NAMALWA (cell line): Measurements from ENCODE around the gene DSG2.

Source experiments
- DNase-seq: peaks from one replicate; pipeline ENCODE4 v3.0.0-alpha.2; 2015; ENCODE audit warnings: low spot score

Gene DSG2

DNA sequence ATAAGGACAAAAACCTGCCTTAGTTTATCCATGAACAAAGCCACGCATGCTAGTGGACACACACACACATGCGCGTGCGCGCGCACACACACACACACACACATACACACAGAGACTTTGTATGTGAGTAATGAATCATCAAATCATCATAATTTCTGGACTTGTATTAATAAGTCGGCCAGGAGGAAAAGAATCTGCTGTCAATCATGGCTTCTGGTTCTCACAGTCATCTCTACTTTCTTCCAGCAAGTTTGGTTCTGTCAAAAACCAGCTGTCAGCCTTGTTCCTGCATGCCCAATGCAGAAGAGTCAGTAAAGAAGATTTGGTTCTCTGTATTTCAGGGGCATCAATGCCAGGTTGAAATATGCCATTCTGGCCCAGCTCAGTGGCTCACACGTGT lies 92.6 kb downstream of the DSG2 start:
- no peak for DNase-seq

DNA sequence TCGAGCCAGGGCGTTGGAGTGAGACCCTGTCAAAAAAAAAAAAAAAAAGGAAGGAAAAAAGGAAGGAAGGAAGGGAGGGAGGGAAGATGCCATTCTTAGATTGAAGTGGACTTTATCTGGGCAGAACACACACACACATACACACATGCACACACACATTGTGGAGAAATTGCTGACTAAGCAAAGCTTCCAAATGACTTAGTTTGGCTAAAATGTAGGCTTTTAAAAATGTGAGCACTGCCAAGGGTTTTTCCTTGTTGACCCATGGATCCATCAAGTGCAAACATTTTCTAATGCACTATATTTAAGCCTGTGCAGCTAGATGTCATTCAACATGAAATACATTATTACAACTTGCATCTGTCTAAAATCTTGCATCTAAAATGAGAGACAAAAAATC lies 93.1 kb downstream of the DSG2 start:
- no peak for DNase-seq

DNA sequence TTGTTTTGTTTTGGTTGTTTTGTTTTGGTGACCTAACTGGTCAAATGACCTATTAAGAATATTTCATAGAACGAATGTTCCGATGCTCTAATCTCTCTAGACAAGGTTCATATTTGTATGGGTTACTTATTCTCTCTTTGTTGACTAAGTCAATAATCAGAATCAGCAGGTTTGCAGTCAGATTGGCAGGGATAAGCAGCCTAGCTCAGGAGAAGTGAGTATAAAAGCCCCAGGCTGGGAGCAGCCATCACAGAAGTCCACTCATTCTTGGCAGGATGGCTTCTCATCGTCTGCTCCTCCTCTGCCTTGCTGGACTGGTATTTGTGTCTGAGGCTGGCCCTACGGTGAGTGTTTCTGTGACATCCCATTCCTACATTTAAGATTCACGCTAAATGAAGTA lies 93.7 kb downstream of the DSG2 start, which contains the start of gene TTR:
Gene TTR, plus strand, starts transcription at position 250 of the 400 bp plus-strand sequence. Its CDS starts 26 bp downstream, at position 276.
- no peak for DNase-seq

DNA sequence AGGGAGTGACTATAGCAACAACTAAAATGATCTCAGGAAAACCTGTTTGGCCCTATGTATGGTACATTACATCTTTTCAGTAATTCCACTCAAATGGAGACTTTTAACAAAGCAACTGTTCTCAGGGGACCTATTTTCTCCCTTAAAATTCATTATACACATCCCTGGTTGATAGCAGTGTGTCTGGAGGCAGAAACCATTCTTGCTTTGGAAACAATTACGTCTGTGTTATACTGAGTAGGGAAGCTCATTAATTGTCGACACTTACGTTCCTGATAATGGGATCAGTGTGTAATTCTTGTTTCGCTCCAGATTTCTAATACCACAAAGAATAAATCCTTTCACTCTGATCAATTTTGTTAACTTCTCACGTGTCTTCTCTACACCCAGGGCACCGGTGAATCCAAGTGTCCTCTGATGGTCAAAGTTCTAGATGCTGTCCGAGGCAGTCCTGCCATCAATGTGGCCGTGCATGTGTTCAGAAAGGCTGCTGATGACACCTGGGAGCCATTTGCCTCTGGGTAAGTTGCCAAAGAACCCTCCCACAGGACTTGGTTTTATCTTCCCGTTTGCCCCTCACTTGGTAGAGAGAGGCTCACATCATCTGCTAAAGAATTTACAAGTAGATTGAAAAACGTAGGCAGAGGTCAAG lies 94.7 kb downstream of the DSG2 start:
- no peak for DNase-seq

DNA sequence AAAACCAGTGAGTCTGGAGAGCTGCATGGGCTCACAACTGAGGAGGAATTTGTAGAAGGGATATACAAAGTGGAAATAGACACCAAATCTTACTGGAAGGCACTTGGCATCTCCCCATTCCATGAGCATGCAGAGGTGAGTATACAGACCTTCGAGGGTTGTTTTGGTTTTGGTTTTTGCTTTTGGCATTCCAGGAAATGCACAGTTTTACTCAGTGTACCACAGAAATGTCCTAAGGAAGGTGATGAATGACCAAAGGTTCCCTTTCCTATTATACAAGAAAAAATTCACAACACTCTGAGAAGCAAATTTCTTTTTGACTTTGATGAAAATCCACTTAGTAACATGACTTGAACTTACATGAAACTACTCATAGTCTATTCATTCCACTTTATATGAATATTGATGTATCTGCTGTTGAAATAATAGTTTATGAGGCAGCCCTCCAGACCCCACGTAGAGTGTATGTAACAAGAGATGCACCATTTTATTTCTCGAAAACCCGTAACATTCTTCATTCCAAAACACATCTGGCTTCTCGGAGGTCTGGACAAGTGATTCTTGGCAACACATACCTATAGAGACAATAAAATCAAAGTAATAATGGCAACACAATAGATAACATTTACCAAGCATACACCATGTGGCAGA lies 97.3 kb downstream of the DSG2 start:
- no peak for DNase-seq

DNA sequence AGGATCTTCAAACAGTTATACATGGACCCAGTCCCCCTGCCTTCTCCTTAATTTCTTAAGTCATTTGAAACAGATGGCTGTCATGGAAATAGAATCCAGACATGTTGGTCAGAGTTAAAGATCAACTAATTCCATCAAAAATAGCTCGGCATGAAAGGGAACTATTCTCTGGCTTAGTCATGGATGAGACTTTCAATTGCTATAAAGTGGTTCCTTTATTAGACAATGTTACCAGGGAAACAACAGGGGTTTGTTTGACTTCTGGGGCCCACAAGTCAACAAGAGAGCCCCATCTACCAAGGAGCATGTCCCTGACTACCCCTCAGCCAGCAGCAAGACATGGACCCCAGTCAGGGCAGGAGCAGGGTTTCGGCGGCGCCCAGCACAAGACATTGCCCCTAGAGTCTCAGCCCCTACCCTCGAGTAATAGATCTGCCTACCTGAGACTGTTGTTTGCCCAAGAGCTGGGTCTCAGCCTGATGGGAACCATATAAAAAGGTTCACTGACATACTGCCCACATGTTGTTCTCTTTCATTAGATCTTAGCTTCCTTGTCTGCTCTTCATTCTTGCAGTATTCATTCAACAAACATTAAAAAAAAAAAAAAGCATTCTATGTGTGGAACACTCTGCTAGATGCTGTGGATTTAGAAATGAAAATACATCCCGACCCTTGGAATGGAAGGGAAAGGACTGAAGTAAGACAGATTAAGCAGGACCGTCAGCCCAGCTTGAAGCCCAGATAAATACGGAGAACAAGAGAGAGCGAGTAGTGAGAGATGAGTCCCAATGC lies 98.3 kb downstream of the DSG2 start:
- DNase-seq, result no peak

DNA sequence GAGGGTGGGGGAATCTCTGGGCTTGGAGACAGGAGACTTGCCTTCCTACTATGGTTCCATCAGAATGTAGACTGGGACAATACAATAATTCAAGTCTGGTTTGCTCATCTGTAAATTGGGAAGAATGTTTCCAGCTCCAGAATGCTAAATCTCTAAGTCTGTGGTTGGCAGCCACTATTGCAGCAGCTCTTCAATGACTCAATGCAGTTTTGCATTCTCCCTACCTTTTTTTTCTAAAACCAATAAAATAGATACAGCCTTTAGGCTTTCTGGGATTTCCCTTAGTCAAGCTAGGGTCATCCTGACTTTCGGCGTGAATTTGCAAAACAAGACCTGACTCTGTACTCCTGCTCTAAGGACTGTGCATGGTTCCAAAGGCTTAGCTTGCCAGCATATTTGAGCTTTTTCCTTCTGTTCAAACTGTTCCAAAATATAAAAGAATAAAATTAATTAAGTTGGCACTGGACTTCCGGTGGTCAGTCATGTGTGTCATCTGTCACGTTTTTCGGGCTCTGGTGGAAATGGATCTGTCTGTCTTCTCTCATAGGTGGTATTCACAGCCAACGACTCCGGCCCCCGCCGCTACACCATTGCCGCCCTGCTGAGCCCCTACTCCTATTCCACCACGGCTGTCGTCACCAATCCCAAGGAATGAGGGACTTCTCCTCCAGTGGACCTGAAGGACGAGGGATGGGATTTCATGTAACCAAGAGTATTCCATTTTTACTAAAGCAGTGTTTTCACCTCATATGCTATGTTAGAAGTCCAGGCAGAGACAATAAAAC lies 100.2 kb downstream of the DSG2 start:
- DNase-seq, result no peak
